ENCODE results near the gene RNF17.

Gene RNF17

DNA sequence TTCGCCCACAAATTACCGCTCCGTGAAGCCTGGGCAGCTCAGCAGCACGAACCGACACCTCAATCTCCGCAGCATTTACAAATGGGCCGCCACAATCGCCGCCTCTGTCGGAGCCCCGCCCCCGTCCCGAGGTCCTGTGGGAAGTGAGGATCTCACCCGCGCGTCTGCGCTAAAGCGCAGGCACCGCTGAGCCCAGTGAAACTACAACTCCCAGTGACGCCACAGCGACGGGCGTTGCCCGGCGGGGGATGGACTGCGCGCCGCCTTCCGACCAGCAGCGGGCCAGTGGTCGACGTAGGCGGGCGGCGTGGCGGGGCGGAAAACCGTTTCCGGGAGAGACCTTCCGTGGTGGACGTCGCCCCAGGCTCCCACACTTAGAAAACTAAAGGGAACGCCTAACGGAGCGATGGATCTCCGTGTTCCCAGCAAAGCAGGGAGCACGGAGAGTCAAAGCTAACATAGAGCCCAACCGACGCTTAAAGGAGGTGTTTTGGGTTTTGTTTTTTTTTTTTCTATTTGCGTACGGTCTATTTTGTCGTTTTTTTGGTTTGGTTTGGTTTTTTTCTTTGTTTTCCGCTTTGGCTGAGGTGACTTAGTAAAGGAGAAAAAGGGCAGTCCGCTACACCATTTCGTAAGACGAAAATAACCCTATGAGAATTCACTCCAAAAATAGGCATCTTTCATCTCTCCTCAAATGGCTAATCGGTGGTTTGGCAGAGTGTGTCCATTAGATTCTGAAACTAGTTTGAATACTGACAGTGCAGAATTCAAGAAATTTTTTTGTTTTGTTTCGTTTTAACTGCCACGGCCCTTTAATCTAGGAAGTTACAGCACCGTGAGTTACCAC, 159.0 kb downstream of the RNF17 start (continued):
- TF ChIP-seq, protein P1, sequence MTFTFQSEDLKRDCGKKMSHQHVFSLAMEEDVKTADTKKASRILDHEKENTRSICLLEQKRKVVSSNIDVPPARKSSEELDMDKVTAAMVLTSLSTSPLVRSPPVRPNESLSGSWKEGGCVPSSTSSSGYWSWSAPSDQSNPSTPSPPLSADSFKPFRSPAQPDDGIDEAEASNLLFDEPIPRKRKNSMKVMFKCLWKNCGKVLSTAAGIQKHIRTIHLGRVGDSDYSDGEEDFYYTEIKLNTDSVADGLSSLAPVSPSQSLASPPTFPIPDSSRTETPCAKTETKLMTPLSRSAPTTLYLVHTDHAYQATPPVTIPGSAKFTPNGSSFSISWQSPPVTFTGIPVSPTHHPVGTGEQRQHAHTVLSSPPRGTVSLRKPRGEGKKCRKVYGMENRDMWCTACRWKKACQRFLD (tag by site-specific recombination; IDR thresholded peaks at IDR 0.05): no peak
- TF ChIP-seq ZNF670 (tag by site-specific recombination; IDR thresholded peaks at IDR 0.05; ENCODE audit: low read depth): no peak
- no peak for TF ChIP-seq ZNF175 (tag by site-specific recombination; IDR thresholded peaks at IDR 0.05)
- no peak for TF ChIP-seq ZNF155 (tag by site-specific recombination; IDR thresholded peaks at IDR 0.05)
- TF ChIP-seq ZNF341 (tag by site-specific recombination; IDR thresholded peaks at IDR 0.05; ENCODE audit: low read depth): peak; percentile 87
- TF ChIP-seq ZNF391 (tag by site-specific recombination; IDR thresholded peaks at IDR 0.05; ENCODE audit: borderline replicate concordance, low read depth): peak; percentile 22; the same call in 1 of the 2 replicates
- no peak for TF ChIP-seq ZNF23 (tag by site-specific recombination; IDR thresholded peaks at IDR 0.05; ENCODE audit: borderline replicate concordance)
- peak; percentile 42; the same call in 1 of the 2 replicates for TF ChIP-seq ZBTB20 (tag by site-specific recombination; IDR thresholded peaks at IDR 0.05)
- TF ChIP-seq ZNF610 (tag by site-specific recombination; IDR thresholded peaks at IDR 0.05; ENCODE audit: borderline replicate concordance): no peak

DNA sequence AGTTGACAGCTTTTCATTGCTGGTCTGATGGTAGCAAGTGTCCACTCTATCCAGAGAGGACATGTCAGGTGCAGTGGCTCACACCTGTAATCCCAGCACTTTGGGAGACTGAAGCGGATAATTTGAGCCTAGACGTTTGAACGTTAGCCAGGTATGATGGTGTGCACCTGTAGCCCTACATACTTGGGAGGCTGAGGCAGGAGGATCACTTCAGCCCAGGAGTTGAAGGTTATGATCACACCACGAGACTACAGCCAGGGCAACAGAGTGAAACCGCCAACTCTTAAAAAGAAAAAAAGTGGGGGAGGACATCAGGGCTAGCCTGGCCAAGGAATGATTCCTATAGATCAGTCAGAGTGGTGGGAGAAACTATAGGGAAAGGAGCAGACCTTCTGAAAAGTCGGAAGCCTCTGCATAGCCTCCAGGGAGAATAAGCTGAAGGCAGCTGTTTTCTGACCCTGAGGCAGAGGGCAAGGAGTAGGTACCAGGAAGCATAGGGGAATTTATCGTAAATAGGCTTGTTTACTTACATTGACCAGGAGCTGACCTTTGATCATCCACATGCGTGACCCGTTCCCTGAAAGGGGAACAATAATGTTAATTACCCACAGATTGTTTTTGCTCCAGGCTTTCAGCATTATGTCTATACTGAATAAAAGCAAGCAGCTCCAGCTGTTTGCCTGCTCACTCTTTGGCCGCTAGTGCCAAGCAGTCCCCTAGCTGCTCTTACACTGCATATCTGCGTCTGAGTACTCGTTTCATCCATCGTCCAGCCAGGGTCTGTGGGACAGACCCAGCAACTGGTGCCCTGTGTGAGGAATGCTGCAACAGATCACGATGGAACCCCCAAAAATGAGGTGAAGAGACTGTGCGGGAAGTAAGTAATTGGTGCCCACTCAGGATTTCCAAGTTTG, 161.6 kb downstream of the RNF17 start:
- H3K4me1 ChIP-seq (ENCODE audit: control insufficient read depth, insufficient read depth, low read length): 0 out of 2 replicates have a peak, but pooled peaks cover 3% of the 10 kb centered on the region
- no peak overlapping the region for H3K27ac ChIP-seq (ENCODE audit: extremely low read depth, low read depth, low read length)
- TF ChIP-seq, protein P1 (tag by site-specific recombination; IDR thresholded peaks at IDR 0.05): no peak
- no peak for TF ChIP-seq KLF1 (tag by site-specific recombination; IDR thresholded peaks at IDR 0.05)
- TF ChIP-seq ZFP3 (tag by site-specific recombination; IDR thresholded peaks at IDR 0.05; ENCODE audit: low read depth): no peak
- no peak for TF ChIP-seq ZSCAN30 (tag by site-specific recombination; IDR thresholded peaks at IDR 0.05)
- TF ChIP-seq ZNF184 (tag by site-specific recombination; IDR thresholded peaks at IDR 0.05): no peak
- no peak for TF ChIP-seq GLIS1 (tag by site-specific recombination; IDR thresholded peaks at IDR 0.05)
- TF ChIP-seq ZNF292 (tag by site-specific recombination; IDR thresholded peaks at IDR 0.05; ENCODE audit: borderline replicate concordance, low read depth): no peak
- TF ChIP-seq, protein P2, sequence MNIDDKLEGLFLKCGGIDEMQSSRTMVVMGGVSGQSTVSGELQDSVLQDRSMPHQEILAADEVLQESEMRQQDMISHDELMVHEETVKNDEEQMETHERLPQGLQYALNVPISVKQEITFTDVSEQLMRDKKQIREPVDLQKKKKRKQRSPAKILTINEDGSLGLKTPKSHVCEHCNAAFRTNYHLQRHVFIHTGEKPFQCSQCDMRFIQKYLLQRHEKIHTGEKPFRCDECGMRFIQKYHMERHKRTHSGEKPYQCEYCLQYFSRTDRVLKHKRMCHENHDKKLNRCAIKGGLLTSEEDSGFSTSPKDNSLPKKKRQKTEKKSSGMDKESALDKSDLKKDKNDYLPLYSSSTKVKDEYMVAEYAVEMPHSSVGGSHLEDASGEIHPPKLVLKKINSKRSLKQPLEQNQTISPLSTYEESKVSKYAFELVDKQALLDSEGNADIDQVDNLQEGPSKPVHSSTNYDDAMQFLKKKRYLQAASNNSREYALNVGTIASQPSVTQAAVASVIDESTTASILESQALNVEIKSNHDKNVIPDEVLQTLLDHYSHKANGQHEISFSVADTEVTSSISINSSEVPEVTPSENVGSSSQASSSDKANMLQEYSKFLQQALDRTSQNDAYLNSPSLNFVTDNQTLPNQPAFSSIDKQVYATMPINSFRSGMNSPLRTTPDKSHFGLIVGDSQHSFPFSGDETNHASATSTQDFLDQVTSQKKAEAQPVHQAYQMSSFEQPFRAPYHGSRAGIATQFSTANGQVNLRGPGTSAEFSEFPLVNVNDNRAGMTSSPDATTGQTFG (tag by site-specific recombination; IDR thresholded peaks at IDR 0.05; ENCODE audit: borderline replicate concordance): no peak
- TF ChIP-seq ZNF302 (tag by site-specific recombination; IDR thresholded peaks at IDR 0.05; ENCODE audit: low read depth): no peak
- TF ChIP-seq FEZF1 (tag by site-specific recombination; IDR thresholded peaks at IDR 0.05): no peak
- no peak for TF ChIP-seq ZNF266 (tag by site-specific recombination; IDR thresholded peaks at IDR 0.05; ENCODE audit: low read depth)
- TF ChIP-seq, protein P3, sequence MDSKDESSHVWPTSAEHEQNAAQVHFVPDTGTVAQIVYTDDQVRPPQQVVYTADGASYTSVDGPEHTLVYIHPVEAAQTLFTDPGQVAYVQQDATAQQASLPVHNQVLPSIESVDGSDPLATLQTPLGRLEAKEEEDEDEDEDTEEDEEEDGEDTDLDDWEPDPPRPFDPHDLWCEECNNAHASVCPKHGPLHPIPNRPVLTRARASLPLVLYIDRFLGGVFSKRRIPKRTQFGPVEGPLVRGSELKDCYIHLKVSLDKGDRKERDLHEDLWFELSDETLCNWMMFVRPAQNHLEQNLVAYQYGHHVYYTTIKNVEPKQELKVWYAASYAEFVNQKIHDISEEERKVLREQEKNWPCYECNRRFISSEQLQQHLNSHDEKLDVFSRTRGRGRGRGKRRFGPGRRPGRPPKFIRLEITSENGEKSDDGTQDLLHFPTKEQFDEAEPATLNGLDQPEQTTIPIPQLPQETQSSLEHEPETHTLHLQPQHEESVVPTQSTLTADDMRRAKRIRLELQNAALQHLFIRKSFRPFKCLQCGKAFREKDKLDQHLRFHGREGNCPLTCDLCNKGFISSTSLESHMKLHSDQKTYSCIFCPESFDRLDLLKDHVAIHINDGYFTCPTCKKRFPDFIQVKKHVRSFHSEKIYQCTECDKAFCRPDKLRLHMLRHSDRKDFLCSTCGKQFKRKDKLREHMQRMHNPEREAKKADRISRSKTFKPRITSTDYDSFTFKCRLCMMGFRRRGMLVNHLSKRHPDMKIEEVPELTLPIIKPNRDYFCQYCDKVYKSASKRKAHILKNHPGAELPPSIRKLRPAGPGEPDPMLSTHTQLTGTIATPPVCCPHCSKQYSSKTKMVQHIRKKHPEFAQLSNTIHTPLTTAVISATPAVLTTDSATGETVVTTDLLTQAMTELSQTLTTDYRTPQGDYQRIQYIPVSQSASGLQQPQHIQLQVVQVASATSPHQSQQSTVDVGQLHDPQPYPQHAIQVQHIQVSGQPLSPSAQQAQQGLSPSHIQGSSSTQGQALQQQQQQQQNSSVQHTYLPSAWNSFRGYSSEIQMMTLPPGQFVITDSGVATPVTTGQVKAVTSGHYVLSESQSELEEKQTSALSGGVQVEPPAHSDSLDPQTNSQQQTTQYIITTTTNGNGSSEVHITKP (tag by site-specific recombination; IDR thresholded peaks at IDR 0.05): no peak
- no peak for TF ChIP-seq ZNF596 (tag by site-specific recombination; IDR thresholded peaks at IDR 0.05)
- no peak for TF ChIP-seq OSR2 (tag by site-specific recombination; IDR thresholded peaks at IDR 0.05)
- TF ChIP-seq HOXA7 (CRISPR knock-in tag; IDR thresholded peaks at IDR 0.05; ENCODE audit: borderline replicate concordance): no peak
- POLR2A ChIA-PET: no interaction called here
- no peaks in the 10 kb centered on the region for H3K36me3 ChIP-seq (ENCODE audit: control insufficient read depth in 2 of 2, insufficient read depth in 1 of 2, low read length in 2 of 2)
- H3K4me3 ChIP-seq (ENCODE audit: low read depth, low read length): no peak overlapping the region
- H3K9me3 ChIP-seq (ENCODE audit: control insufficient read depth, insufficient read depth, low read depth, low read length): no peaks in the 10 kb centered on the region
- CTCF ChIA-PET: no interaction called here
